Astrocyte (in vitro differentiated cells and primary cell): ENCODE results near the gene PTPN12. TPM values are rescaled to one million over a fixed set of nuclear protein-coding genes. Genes with fewer than 3 reads are reported as not detected.
A peak's percentile ranks its signal among the peaks of the same experiment; 100 is the strongest.

Experiments
- DNase-seq: peaks from one replicate; pipeline ENCODE4 v3.0.0-alpha.2; 2010; ENCODE audit warnings: low read depth
- FAIRE-seq: peaks from 2 replicates; lab custom pipeline; 2011; peaks lifted over from hg19 to GRCh38; lab: Jason Lieb, UNC
- H2AFZ ChIP-seq: 2 replicates; pipeline ENCODE4 v1.6.0; 2012; ENCODE audit warnings: low read depth, low read length, inconsistent platforms
- H3K27ac ChIP-seq: 2 replicates; pipeline ENCODE4 v1.5.1; 2011; ENCODE audit warnings: low read depth, low read length, inconsistent platforms
- H3K27me3 ChIP-seq: 2 replicates; pipeline ENCODE4 v1.6.0; 2011; ENCODE audit warnings: low read length, inconsistent platforms; ENCODE audit not compliant: insufficient read depth
- H3K36me3 ChIP-seq: 2 replicates; pipeline ENCODE4 v1.5.1; 2011; ENCODE audit warnings: low read length, inconsistent platforms; ENCODE audit not compliant: insufficient read depth
- H3K4me1 ChIP-seq: 2 replicates; pipeline ENCODE4 v1.5.1; 2011; ENCODE audit warnings: low read length, inconsistent platforms; ENCODE audit not compliant: insufficient read depth
- H3K4me2 ChIP-seq: 2 replicates; pipeline ENCODE4 v1.6.0; 2012; ENCODE audit warnings: low read length, inconsistent platforms
- H3K4me3 ChIP-seq: 2 replicates; pipeline ENCODE4 v1.5.1; 2011; ENCODE audit warnings: low read depth, mild to moderate bottlenecking, low read length, inconsistent platforms; ENCODE audit not compliant: insufficient read depth
- H3K79me2 ChIP-seq: 2 replicates; pipeline ENCODE4 v1.6.0; 2012; ENCODE audit warnings: mild to moderate bottlenecking, low read length, inconsistent platforms; ENCODE audit not compliant: insufficient read depth
- H3K9ac ChIP-seq: 2 replicates; pipeline ENCODE4 v1.6.0; 2012; ENCODE audit warnings: mild to moderate bottlenecking, low read length, inconsistent platforms
- H3K9me3 ChIP-seq: 2 replicates; pipeline ENCODE4 v1.5.1; 2012; ENCODE audit warnings: low read depth, mild to moderate bottlenecking, low read length, inconsistent platforms; ENCODE audit not compliant: insufficient read depth
- H4K20me1 ChIP-seq: 2 replicates; pipeline ENCODE4 v1.6.0; 2012; ENCODE audit warnings: low read length, inconsistent platforms; ENCODE audit not compliant: insufficient read depth
- H3K27ac Mint-ChIP-seq: one replicate; pipeline ENCODE4 v1.8.0; 2021; ENCODE audit warnings: mild to moderate bottlenecking, mixed read lengths; ENCODE audit not compliant: unreplicated experiment
- H3K27me3 Mint-ChIP-seq: one replicate; pipeline ENCODE4 v1.8.0; 2021; ENCODE audit warnings: low read depth, mixed read lengths; ENCODE audit not compliant: unreplicated experiment
- H3K36me3 Mint-ChIP-seq: one replicate; pipeline ENCODE4 v1.8.0; 2021; ENCODE audit warnings: low read depth, mixed read lengths; ENCODE audit not compliant: unreplicated experiment
- H3K4me1 Mint-ChIP-seq: one replicate; pipeline ENCODE4 v1.8.0; 2021; ENCODE audit warnings: low read depth, mixed read lengths; ENCODE audit not compliant: unreplicated experiment
- H3K4me3 Mint-ChIP-seq: one replicate; pipeline ENCODE4 v1.8.0; 2021; ENCODE audit warnings: mild to moderate bottlenecking, moderate library complexity, mixed read lengths; ENCODE audit not compliant: unreplicated experiment
- H3K9me3 Mint-ChIP-seq: one replicate; pipeline ENCODE4 v1.8.0; 2021; ENCODE audit warnings: mild to moderate bottlenecking, mixed read lengths; ENCODE audit not compliant: unreplicated experiment
- EZH2 ChIP-seq: IDR thresholded peaks from 2 replicates; pipeline ENCODE4 v1.6.1; 2012; ENCODE audit warnings: mild to moderate bottlenecking, low read length, inconsistent platforms; ENCODE audit not compliant: insufficient read depth
- total RNA-seq: library from RNA; stranded (reverse); gene quantifications from 2 replicates; pipeline ENCODE4 v1.2.1, GENCODE V29; 2021
- TF ChIP-seq, protein P1 (sequence below): IDR thresholded peaks from 2 replicates; pipeline ENCODE4 v1.5.1; 2011; ENCODE audit warnings: low read depth, mild to moderate bottlenecking, inconsistent platforms, low read length, moderate library complexity; ENCODE audit not compliant: insufficient read depth

Gene PTPN12
- total RNA-seq, 1 donor from 2014 or later = 111 TPM

DNA sequence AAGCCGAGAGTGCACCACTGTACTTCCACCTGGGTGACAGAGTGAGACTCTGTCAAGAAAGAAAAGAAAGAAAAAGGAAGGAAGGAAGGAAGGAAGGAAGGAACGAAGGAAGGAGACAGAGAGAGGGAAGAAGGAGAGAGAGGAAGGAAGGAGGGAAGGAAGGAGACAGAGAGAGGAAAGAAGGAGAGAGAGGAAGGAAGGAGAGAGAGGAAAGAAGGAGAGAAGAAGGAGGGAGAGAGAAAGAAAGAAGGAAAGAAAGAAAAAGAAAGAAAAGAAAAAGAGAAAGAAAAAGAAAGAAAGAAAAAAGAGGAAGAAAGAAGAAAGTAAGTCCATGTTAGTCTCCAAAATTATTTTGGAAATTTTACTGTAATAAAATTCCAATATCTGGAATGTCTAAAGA, 125.8 kb downstream of the PTPN12 start:
- DNase-seq = no peak
- TF ChIP-seq, protein P1, sequence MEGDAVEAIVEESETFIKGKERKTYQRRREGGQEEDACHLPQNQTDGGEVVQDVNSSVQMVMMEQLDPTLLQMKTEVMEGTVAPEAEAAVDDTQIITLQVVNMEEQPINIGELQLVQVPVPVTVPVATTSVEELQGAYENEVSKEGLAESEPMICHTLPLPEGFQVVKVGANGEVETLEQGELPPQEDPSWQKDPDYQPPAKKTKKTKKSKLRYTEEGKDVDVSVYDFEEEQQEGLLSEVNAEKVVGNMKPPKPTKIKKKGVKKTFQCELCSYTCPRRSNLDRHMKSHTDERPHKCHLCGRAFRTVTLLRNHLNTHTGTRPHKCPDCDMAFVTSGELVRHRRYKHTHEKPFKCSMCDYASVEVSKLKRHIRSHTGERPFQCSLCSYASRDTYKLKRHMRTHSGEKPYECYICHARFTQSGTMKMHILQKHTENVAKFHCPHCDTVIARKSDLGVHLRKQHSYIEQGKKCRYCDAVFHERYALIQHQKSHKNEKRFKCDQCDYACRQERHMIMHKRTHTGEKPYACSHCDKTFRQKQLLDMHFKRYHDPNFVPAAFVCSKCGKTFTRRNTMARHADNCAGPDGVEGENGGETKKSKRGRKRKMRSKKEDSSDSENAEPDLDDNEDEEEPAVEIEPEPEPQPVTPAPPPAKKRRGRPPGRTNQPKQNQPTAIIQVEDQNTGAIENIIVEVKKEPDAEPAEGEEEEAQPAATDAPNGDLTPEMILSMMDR = no peak
- Mint-ChIP-seq H3K9me3 (no peaks in the 10 kb centered on the region), H3K4me1 (peaks cover 13% of the 10 kb centered on the region), H3K4me3 (no peak overlapping the region), H3K27me3 (no peaks in the 10 kb centered on the region), H3K36me3 (peaks cover 10% of the 10 kb centered on the region), H3K27ac (no peak overlapping the region)
- Histone ChIP-seq H2AFZ (no peak overlapping the region), H4K20me1 (no peaks in the 10 kb centered on the region), H3K4me3 (no peak overlapping the region), H3K27me3 (no peaks in the 10 kb centered on the region), H3K9me3 (no peaks in the 10 kb centered on the region), H3K36me3 (peaks cover 18% of the 10 kb centered on the region), H3K79me2 (no peaks in the 10 kb centered on the region), H3K4me1 (no peaks in the 10 kb centered on the region), H3K4me2 (no peak overlapping the region), H3K9ac (no peak overlapping the region), H3K27ac (no peak overlapping the region)
- no peak for FAIRE-seq

DNA sequence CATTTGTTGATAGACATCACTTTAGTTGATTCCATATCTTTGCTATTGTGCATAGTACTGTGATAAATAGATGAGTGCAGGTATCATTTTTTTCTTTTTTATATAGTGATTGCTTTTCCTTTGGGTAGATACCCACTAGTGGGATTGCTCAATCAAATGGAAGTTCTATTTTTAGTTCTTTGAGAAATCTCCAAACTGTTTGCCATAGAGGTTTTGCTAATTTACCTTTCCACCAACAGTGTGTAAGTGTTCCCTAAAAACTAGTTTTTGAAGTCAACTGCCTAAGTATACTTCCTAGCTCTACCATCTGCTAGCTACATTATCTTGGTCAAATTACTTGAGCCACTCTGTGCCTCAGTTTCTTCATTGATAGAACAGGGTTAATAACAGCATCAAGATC, 127.6 kb downstream of the PTPN12 start:
- no peak for DNase-seq
- no peak overlapping the region for H3K27ac ChIP-seq

DNA sequence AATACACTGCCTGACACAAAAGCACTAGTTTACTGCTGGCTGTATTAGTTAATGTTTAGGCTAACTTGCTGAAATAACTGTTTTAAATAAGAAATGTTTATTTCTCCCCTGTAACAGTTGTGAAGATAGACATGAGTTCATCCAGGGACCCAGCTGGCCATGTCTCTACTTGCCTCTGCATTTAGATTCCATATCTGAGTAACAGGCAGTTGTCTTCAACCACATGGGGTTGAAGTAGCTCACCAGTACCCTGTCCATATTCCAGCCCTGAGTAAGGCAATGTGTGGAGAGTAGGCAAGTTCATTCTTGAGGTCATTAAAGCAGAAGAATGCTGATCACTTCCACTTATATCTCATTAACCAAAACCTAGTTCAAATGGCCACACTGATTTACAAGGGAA, 128.1 kb downstream of the PTPN12 start:
- Histone ChIP-seq H3K9me3 (no peaks in the 10 kb centered on the region), H3K9ac (no peak overlapping the region), H3K36me3 (peaks cover 15% of the 10 kb centered on the region), H3K27me3 (no peaks in the 10 kb centered on the region), H2AFZ (no peak overlapping the region), H3K4me3 (no peak overlapping the region), H3K79me2 (no peaks in the 10 kb centered on the region), H4K20me1 (no peaks in the 10 kb centered on the region), H3K27ac (no peak overlapping the region), H3K4me1 (no peaks in the 10 kb centered on the region), H3K4me2 (no peak overlapping the region)
- Mint-ChIP-seq H3K27me3 (no peaks in the 10 kb centered on the region), H3K4me3 (no peak overlapping the region), H3K4me1 (peaks cover 13% of the 10 kb centered on the region), H3K36me3 (peaks cover 10% of the 10 kb centered on the region), H3K27ac (peak overlapping the region; percentile 35), H3K9me3 (no peaks in the 10 kb centered on the region)
- DNase-seq = no peak
- TF ChIP-seq EZH2 = no peak
- TF ChIP-seq, protein P1 = no peak
- no peak for FAIRE-seq

More for the DNA sequence above, 127.6 kb downstream of the PTPN12 start:
- Mint-ChIP-seq H3K4me3 (no peak overlapping the region), H3K27me3 (no peaks in the 10 kb centered on the region), H3K4me1 (peaks cover 13% of the 10 kb centered on the region), H3K9me3 (no peaks in the 10 kb centered on the region), H3K27ac (peak overlapping the region; percentile 35), H3K36me3 (peaks cover 10% of the 10 kb centered on the region)
- Histone ChIP-seq H3K9ac (no peak overlapping the region), H3K27me3 (no peaks in the 10 kb centered on the region), H3K4me2 (no peak overlapping the region), H3K4me3 (no peak overlapping the region), H4K20me1 (no peaks in the 10 kb centered on the region), H3K36me3 (peaks cover 15% of the 10 kb centered on the region), H2AFZ (no peak overlapping the region), H3K9me3 (no peaks in the 10 kb centered on the region), H3K4me1 (no peaks in the 10 kb centered on the region), H3K79me2 (no peaks in the 10 kb centered on the region)
- TF ChIP-seq EZH2 = no peak
- TF ChIP-seq, protein P1 = no peak
- FAIRE-seq = no peak
